ENCODE data around the gene TAOK3.

The TAOK3 gene

GRCh38 chr12:118187751-118188435 is 184.8 kb downstream of the TAOK3 start:
- no peaks in the 10 kb centered on the region for H3K36me3 ChIP-seq (replicated peaks; ENCODE audit: low read depth, low read length)
- H4K20me1 ChIP-seq (ENCODE audit: insufficient read depth, low read length): no peaks in the 10 kb centered on the region
- no peaks in the 10 kb centered on the region for H3K27me3 ChIP-seq (ENCODE audit: low read depth, low read length)
- no peak for TF ChIP-seq EZH2phosphoT487 (IDR thresholded peaks at IDR 0.05; ENCODE audit: low read depth)
- no peak for TF ChIP-seq CTCF (IDR thresholded peaks at IDR 0.05; ENCODE audit: low read depth, low read length)
- peaks cover 31% of the 10 kb centered on the region for H3K4me1 ChIP-seq (ENCODE audit: low read length)
- no peak overlapping the region for H3K4me2 ChIP-seq (ENCODE audit: low read length)
- H3K9ac ChIP-seq (ENCODE audit: low read length): no peak overlapping the region
- H2AFZ ChIP-seq (ENCODE audit: low read depth, low read length): no peak overlapping the region
- no peaks in the 10 kb centered on the region for H3K79me2 ChIP-seq (ENCODE audit: low read length)
- H3K9me3 ChIP-seq (ENCODE audit: insufficient read depth, low read length): no peaks in the 10 kb centered on the region
- no peak overlapping the region for H3K27ac ChIP-seq (ENCODE audit: low read length)
- no peak overlapping the region for H3K4me3 ChIP-seq (ENCODE audit: low read length)

- Histone ChIP-seq H3K79me2 (ENCODE audit: low read length) (no peaks in the 10 kb centered on the region), H3K4me3 (ENCODE audit: low read length) (no peak overlapping the region), H2AFZ (ENCODE audit: low read depth, low read length) (no peak overlapping the region), H3K4me1 (ENCODE audit: low read length) (peaks cover 40% of the 10 kb centered on the region), H3K9ac (ENCODE audit: low read length) (no peak overlapping the region), H3K27me3 (ENCODE audit: low read depth, low read length) (no peaks in the 10 kb centered on the region), H3K4me2 (ENCODE audit: low read length) (peak overlapping the region; percentile 10), H3K9me3 (ENCODE audit: insufficient read depth, low read length) (no peaks in the 10 kb centered on the region), H4K20me1 (ENCODE audit: insufficient read depth, low read length) (no peaks in the 10 kb centered on the region), H3K27ac (ENCODE audit: low read length) (no peak overlapping the region), H3K36me3 (replicated peaks; ENCODE audit: low read depth, low read length) (peaks cover 6% of the 10 kb centered on the region)
- TF ChIP-seq CTCF (IDR thresholded peaks at IDR 0.05; ENCODE audit: low read depth, low read length): no peak
- no peak for TF ChIP-seq EZH2phosphoT487 (IDR thresholded peaks at IDR 0.05; ENCODE audit: low read depth)
Measured at GRCh38 chr12:118185602-118186397, 186.9 kb downstream of the TAOK3 start.

GRCh38 chr12:118183711-118184110 is 189.0 kb downstream of the TAOK3 start:
- H3K4me3 ChIP-seq (ENCODE audit: low read length): peak overlapping the region; percentile 35; the same call in 1 of the 2 replicates
- H3K27ac ChIP-seq (ENCODE audit: low read length): peak overlapping the region; percentile 45
- H4K20me1 ChIP-seq (ENCODE audit: insufficient read depth, low read length): no peaks in the 10 kb centered on the region
- H3K36me3 ChIP-seq (replicated peaks; ENCODE audit: low read depth, low read length): peaks cover 6% of the 10 kb centered on the region
- H3K4me1 ChIP-seq (ENCODE audit: low read length): peaks cover 40% of the 10 kb centered on the region
- no peaks in the 10 kb centered on the region for H3K9me3 ChIP-seq (ENCODE audit: insufficient read depth, low read length)
- H3K27me3 ChIP-seq (ENCODE audit: low read depth, low read length): no peaks in the 10 kb centered on the region
- no peak overlapping the region for H2AFZ ChIP-seq (ENCODE audit: low read depth, low read length)
- H3K9ac ChIP-seq (ENCODE audit: low read length): 0 out of 2 replicates have a peak overlapping the region, but pooled peaks have one; percentile 44
- no peak for TF ChIP-seq CTCF (IDR thresholded peaks at IDR 0.05; ENCODE audit: low read depth, low read length)
- TF ChIP-seq EZH2phosphoT487 (IDR thresholded peaks at IDR 0.05; ENCODE audit: low read depth): no peak
- H3K79me2 ChIP-seq (ENCODE audit: low read length): no peaks in the 10 kb centered on the region
- peak overlapping the region; percentile 55 for H3K4me2 ChIP-seq (ENCODE audit: low read length)

GRCh38 chr12:118183155-118183554 is 189.6 kb downstream of the TAOK3 start:
- peaks cover 40% of the 10 kb centered on the region for H3K4me1 ChIP-seq (ENCODE audit: low read length)
- peak overlapping the region; percentile 35 for H3K4me3 ChIP-seq (ENCODE audit: low read length)
- H3K9me3 ChIP-seq (ENCODE audit: insufficient read depth, low read length): no peaks in the 10 kb centered on the region
- H3K79me2 ChIP-seq (ENCODE audit: low read length): no peaks in the 10 kb centered on the region
- H4K20me1 ChIP-seq (ENCODE audit: insufficient read depth, low read length): no peaks in the 10 kb centered on the region
- peak overlapping the region; percentile 55 for H3K4me2 ChIP-seq (ENCODE audit: low read length)
- no peak for TF ChIP-seq EZH2phosphoT487 (IDR thresholded peaks at IDR 0.05; ENCODE audit: low read depth)
- TF ChIP-seq CTCF (IDR thresholded peaks at IDR 0.05; ENCODE audit: low read depth, low read length): no peak
- no peak overlapping the region for H2AFZ ChIP-seq (ENCODE audit: low read depth, low read length)
- H3K27me3 ChIP-seq (ENCODE audit: low read depth, low read length): no peaks in the 10 kb centered on the region
- H3K9ac ChIP-seq (ENCODE audit: low read length): peak overlapping the region; percentile 44
- H3K36me3 ChIP-seq (replicated peaks; ENCODE audit: low read depth, low read length): peaks cover 6% of the 10 kb centered on the region
- H3K27ac ChIP-seq (ENCODE audit: low read length): peak overlapping the region; percentile 45
